ENCODE results near the gene SUFU. TPM values are rescaled to one million over a fixed set of nuclear protein-coding genes. Genes with fewer than 3 reads are reported as not detected.

SUFU gene
- total RNA-seq, 1 experiment from 2014 or later = 2.7 TPM

- no peak for DNase-seq
- ATAC-seq = no peak
- no peak overlapping the region for H3K27ac ChIP-seq (ENCODE audit: low read length)
- POLR2A ChIA-PET (ENCODE audit: unreplicated experiment) = no interaction called here
- intact Hi-C loops (cut with micrococcal nuclease) = no loop called here
- peaks cover 37% of the 10 kb centered on the region for H3K4me1 ChIP-seq (ENCODE audit: insufficient read depth, low read length)
- H3K9me3 ChIP-seq (ENCODE audit: low read length) = no peaks in the 10 kb centered on the region
- H4K20me1 ChIP-seq (ENCODE audit: low read length) = no peaks in the 10 kb centered on the region
- no peaks in the 10 kb centered on the region for H3K36me3 ChIP-seq (ENCODE audit: low read depth, low read length)
- no peaks in the 10 kb centered on the region for H3F3A ChIP-seq (ENCODE audit: low read length, unreplicated experiment)
- H3K79me2 ChIP-seq (ENCODE audit: low read length) = no peaks in the 10 kb centered on the region
- no TSS peak for BruUV-seq (replicated peaks)
- no peak overlapping the region for H3K9ac ChIP-seq (ENCODE audit: low read length)
- H3K4me2 ChIP-seq (ENCODE audit: low read length) = no peak overlapping the region
- H3K9me2 ChIP-seq (replicated peaks; ENCODE audit: low read length) = no peaks in the 10 kb centered on the region
- no peaks in the 10 kb centered on the region for H3K27me3 ChIP-seq (ENCODE audit: low read length)
- TF ChIP-seq CTCF (conservative IDR thresholded peaks at IDR 0.05; ENCODE audit: low read depth, low read length) (no peak), EZH2phosphoT487 (IDR thresholded peaks at IDR 0.05; ENCODE audit: borderline replicate concordance, low read length) (no peak), EZH2 (IDR thresholded peaks at IDR 0.05; ENCODE audit: low read length, unreplicated experiment) (no peak)
- no peak overlapping the region for H3K4me3 ChIP-seq (ENCODE audit: low read length)
- CTCF ChIA-PET = no interaction called here
- no peak overlapping the region for H2AFZ ChIP-seq (ENCODE audit: low read length)
Measured at GRCh38 chr10:102635377-102635776, 131.6 kb downstream of the SUFU start.

- Histone ChIP-seq H3K9me2 (replicated peaks; ENCODE audit: low read length) (no peaks in the 10 kb centered on the region), H3K36me3 (ENCODE audit: low read depth, low read length) (no peaks in the 10 kb centered on the region), H3K27me3 (ENCODE audit: low read length) (no peaks in the 10 kb centered on the region), H4K20me1 (ENCODE audit: low read length) (no peaks in the 10 kb centered on the region), H3K79me2 (ENCODE audit: low read length) (peaks cover 12% of the 10 kb centered on the region), H3K4me3 (ENCODE audit: low read length) (no peak overlapping the region), H3K4me1 (ENCODE audit: insufficient read depth, low read length) (peaks cover 10% of the 10 kb centered on the region), H3K4me2 (ENCODE audit: low read length) (no peak overlapping the region), H3K27ac (ENCODE audit: low read length) (no peak overlapping the region), H3K9ac (ENCODE audit: low read length) (no peak overlapping the region), H3F3A (ENCODE audit: low read length, unreplicated experiment) (no peaks in the 10 kb centered on the region), H3K9me3 (ENCODE audit: low read length) (no peaks in the 10 kb centered on the region), H2AFZ (ENCODE audit: low read length) (no peak overlapping the region)
- ATAC-seq (no peak), DNase-seq (no peak)
- BruUV-seq (replicated peaks) = no TSS peak
- TF ChIP-seq EZH2phosphoT487 (IDR thresholded peaks at IDR 0.05; ENCODE audit: borderline replicate concordance, low read length) = no peak
- TF ChIP-seq CTCF (conservative IDR thresholded peaks at IDR 0.05; ENCODE audit: low read depth, low read length) = no peak
- TF ChIP-seq EZH2 (IDR thresholded peaks at IDR 0.05; ENCODE audit: low read length, unreplicated experiment) = no peak
- CTCF ChIA-PET = no interaction called here
- POLR2A ChIA-PET (ENCODE audit: unreplicated experiment) = no interaction called here
- intact Hi-C loops (cut with micrococcal nuclease) = no loop called here
Measured at GRCh38 chr10:102639537-102639936, 135.8 kb downstream of the SUFU start.

- no peaks in the 10 kb centered on the region for H3F3A ChIP-seq (ENCODE audit: low read length, unreplicated experiment)
- intact Hi-C loops (cut with micrococcal nuclease) = loop anchor here (10.0 kb wide), 1 partner anchor 47 kb away; no protein-coding TSS in a partner anchor
- peak overlapping the region; percentile 100 for H2AFZ ChIP-seq (ENCODE audit: low read length)
- no peaks in the 10 kb centered on the region for H3K9me3 ChIP-seq (ENCODE audit: low read length)
- H3K4me3 ChIP-seq (ENCODE audit: low read length) = peak overlapping the region; percentile 92
- TF ChIP-seq CTCF (conservative IDR thresholded peaks at IDR 0.05; ENCODE audit: low read depth, low read length) (no peak), EZH2phosphoT487 (IDR thresholded peaks at IDR 0.05; ENCODE audit: borderline replicate concordance, low read length) (no peak), EZH2 (IDR thresholded peaks at IDR 0.05; ENCODE audit: low read length, unreplicated experiment) (no peak)
- BruUV-seq (replicated peaks) = no TSS peak
- no peaks in the 10 kb centered on the region for H3K27me3 ChIP-seq (ENCODE audit: low read length)
- ChIA-PET CTCF (interaction anchor here (0.5 kb wide), 1 partner anchor 20 kb away, joined by 7 read pairs; no protein-coding TSS in a partner anchor), POLR2A (ENCODE audit: unreplicated experiment) (interaction anchor here (0.6 kb wide), 1 partner anchor 9 kb away, joined by 4 read pairs; no protein-coding TSS in a partner anchor)
- H3K4me1 ChIP-seq (ENCODE audit: insufficient read depth, low read length) = no peaks in the 10 kb centered on the region; the same call in 1 of the 2 replicates
- no peaks in the 10 kb centered on the region for H3K36me3 ChIP-seq (ENCODE audit: low read depth, low read length)
- H3K9ac ChIP-seq (ENCODE audit: low read length) = peak overlapping the region; percentile 72; the same call in 1 of the 2 replicates
- peak overlapping the region; percentile 37; the same call in 1 of the 2 replicates for H3K27ac ChIP-seq (ENCODE audit: low read length)
- peaks cover 25% of the 10 kb centered on the region for H3K79me2 ChIP-seq (ENCODE audit: low read length)
- H3K4me2 ChIP-seq (ENCODE audit: low read length) = peak overlapping the region; percentile 97
- ATAC-seq (no peak), DNase-seq (no peak)
- no peaks in the 10 kb centered on the region for H4K20me1 ChIP-seq (ENCODE audit: low read length)
- no peaks in the 10 kb centered on the region for H3K9me2 ChIP-seq (replicated peaks; ENCODE audit: low read length)
Measured at GRCh38 chr10:102641402-102641801, 137.6 kb downstream of the SUFU start.
